ENCODE data around the gene DHRS11.

- no peak for TF ChIP-seq CTCF (IDR thresholded peaks at IDR 0.05; ENCODE audit: poor library complexity, severe bottlenecking)
- TF ChIP-seq TAF1 (IDR thresholded peaks at IDR 0.05; ENCODE audit: low read depth), result no peak
- TF ChIP-seq MXI1 (conservative IDR thresholded peaks at IDR 0.05; ENCODE audit: poor library complexity, severe bottlenecking), result no peak
- no peak for TF ChIP-seq POLR2AphosphoS5 (IDR thresholded peaks at IDR 0.05)
Measured at GRCh38 chr17:36627101-36627500, 35.4 kb downstream of the DHRS11 start.
